Esophagus muscularis mucosa (tissue), 4 donors: ENCODE data around the gene PLEKHA3.

Experiments used
- CTCF ChIP-seq, 3 experiments: fragments of 200-600 bp in 2 of 3; fragments of 450-650 bp in 1 of 3; sonication (generic) in 2 of 3; IDR thresholded peaks; one replicate each; pipeline ENCODE4 v1.5.1; 2017 to 2019; ENCODE audit warnings: antibody characterized with exemption in 3 of 3, mild to moderate bottlenecking in 2 of 3, moderate library complexity in 1 of 3
- EP300 ChIP-seq: sonication (generic); formaldehyde crosslinking; IDR thresholded peaks from one replicate; pipeline ENCODE4 v1.6.1; 2017; ENCODE audit warnings: antibody characterized with exemption
- POLR2A ChIP-seq: fragments of 450-650 bp; IDR thresholded peaks from one replicate; pipeline ENCODE4 v1.6.1; 2017; ENCODE audit warnings: antibody characterized with exemption, moderate library complexity, mild to moderate bottlenecking, low read depth
- POLR2AphosphoS5 ChIP-seq, 2 donors: sonication (generic); formaldehyde crosslinking; IDR thresholded peaks; one replicate each; pipeline ENCODE4 v1.6.1; 2017; ENCODE audit warnings: antibody characterized with exemption in 2 of 2

- TF ChIP-seq CTCF (IDR thresholded peaks at IDR 0.05) (no peak), POLR2A (no peak), EP300 (no peak), POLR2AphosphoS5 (IDR thresholded peaks at IDR 0.05) (no peak)
Measured at GRCh38 chr2:178441426-178441825, 38.8 kb upstream of the PLEKHA3 start.
